ENCODE measurements around the gene MLLT3.

GRCh38 chr9:20309124-20309523 lies 313.2 kb downstream of the MLLT3 start:
- TF ChIP-seq POLR2A (IDR thresholded peaks at IDR 0.05) (no peak), CTCF (IDR thresholded peaks at IDR 0.05) (no peak)

Data from Peyer's patch (tissue), 4 donors.